ENCODE results near the gene TCF21. TPM values are rescaled to one million over a fixed set of nuclear protein-coding genes. Genes with fewer than 3 reads are reported as not detected.
"Not testable (repeated sequence)": the region's sequence is repeated elsewhere in the genome, so short reads cannot be mapped to it uniquely, and the experiment has no call there.

The TCF21 gene
- total RNA-seq, 4 donors from 2014 or later: 13.5 to 36.9 (median 22.2) TPM

DNA sequence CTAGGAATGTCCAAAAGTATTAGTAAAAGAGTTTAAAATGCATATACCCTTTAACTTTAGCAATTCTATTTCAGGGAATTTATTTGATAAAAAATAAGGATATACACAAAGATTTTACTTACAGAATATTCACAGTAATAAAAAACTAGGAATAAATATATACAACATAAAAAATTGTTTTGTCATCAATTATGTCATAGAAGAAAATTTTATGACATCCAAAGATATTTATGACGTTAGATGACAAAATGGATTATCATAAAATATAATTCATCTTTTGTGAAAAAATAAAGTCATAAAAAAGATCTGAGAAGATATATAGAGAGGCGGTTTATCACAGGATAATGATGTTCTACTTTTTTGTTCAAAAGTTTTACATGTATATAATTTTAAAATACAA lies 32.0 kb upstream of the TCF21 start:
- Histone ChIP-seq H3K4me1 (peaks cover 0 to 7% (median 0%) of the 10 kb centered on the region in 3 donors), H3K36me3 (no peaks in the 10 kb centered on the region), H3K9me3 (peaks cover 0 to 19% (median 0%) of the 10 kb centered on the region in 3 donors), H3K4me3 (no peak overlapping the region), H3K27me3 (peaks cover 25% of the 10 kb centered on the region), H3K27ac (no peak overlapping the region)
- TF ChIP-seq, protein P1, sequence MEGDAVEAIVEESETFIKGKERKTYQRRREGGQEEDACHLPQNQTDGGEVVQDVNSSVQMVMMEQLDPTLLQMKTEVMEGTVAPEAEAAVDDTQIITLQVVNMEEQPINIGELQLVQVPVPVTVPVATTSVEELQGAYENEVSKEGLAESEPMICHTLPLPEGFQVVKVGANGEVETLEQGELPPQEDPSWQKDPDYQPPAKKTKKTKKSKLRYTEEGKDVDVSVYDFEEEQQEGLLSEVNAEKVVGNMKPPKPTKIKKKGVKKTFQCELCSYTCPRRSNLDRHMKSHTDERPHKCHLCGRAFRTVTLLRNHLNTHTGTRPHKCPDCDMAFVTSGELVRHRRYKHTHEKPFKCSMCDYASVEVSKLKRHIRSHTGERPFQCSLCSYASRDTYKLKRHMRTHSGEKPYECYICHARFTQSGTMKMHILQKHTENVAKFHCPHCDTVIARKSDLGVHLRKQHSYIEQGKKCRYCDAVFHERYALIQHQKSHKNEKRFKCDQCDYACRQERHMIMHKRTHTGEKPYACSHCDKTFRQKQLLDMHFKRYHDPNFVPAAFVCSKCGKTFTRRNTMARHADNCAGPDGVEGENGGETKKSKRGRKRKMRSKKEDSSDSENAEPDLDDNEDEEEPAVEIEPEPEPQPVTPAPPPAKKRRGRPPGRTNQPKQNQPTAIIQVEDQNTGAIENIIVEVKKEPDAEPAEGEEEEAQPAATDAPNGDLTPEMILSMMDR (IDR thresholded peaks at IDR 0.05): no peak
- TF ChIP-seq POLR2A (IDR thresholded peaks at IDR 0.05) (no peak), POLR2AphosphoS5 (IDR thresholded peaks at IDR 0.05) (no peak), EP300 (IDR thresholded peaks at IDR 0.05) (no peak)
- ATAC-seq: no peak
- WGBS, 2 donors (ENCODE audit: low coverage in 1 of 2): 89 to 96% methylated on average over 2 of the region's 2 CpGs

GRCh38 chr6:133857696-133858095 lies 31.2 kb upstream of the TCF21 start:
- H3K27ac ChIP-seq: no peak overlapping the region
- TF ChIP-seq POLR2A (IDR thresholded peaks at IDR 0.05) (no peak), POLR2AphosphoS5 (IDR thresholded peaks at IDR 0.05) (no peak), EP300 (IDR thresholded peaks at IDR 0.05) (no peak)
- TF ChIP-seq, protein P1 (IDR thresholded peaks at IDR 0.05): no peak
- no peaks in the 10 kb centered on the region for H3K36me3 ChIP-seq
- ATAC-seq: no peak
- H3K9me3 ChIP-seq: peaks cover 0 to 27% (median 0%) of the 10 kb centered on the region in 3 donors
- no peak overlapping the region for H3K4me3 ChIP-seq
- H3K4me1 ChIP-seq: peaks cover 0 to 7% (median 0%) of the 10 kb centered on the region in 3 donors
- peaks cover 25% of the 10 kb centered on the region for H3K27me3 ChIP-seq

DNA sequence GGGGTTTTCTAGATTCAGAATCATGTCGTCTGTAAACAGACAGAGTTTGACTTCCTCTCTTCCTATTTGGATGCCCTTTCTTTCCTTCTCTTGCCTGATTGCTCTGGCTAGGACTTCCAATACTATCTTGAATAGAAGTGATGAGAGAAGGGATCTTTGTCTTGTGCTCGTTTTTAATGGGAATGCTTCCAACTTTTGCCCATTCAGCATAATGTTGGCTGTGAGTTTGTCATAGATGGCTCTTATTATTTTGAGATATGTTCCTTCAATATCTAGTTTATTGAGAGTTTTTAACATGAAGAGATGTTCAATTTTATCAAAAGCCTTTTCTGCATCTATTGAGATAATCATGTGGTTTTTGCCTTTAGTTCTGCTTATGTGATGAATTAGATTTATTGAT lies 27.6 kb upstream of the TCF21 start:
- not testable (repeated sequence) for H3K4me1 ChIP-seq, ATAC-seq, H3K27ac ChIP-seq, H3K36me3 ChIP-seq, H3K27me3 ChIP-seq, H3K4me3 ChIP-seq
- peaks cover 0 to 41% (median 0%) of the 10 kb centered on the region in 3 donors for H3K9me3 ChIP-seq
- WGBS, 2 donors (ENCODE audit: low coverage in 1 of 2): 83% methylated on average over 2 of the region's 2 CpGs; no CpG with 5 or more reads in 1 of the 2 donors

DNA sequence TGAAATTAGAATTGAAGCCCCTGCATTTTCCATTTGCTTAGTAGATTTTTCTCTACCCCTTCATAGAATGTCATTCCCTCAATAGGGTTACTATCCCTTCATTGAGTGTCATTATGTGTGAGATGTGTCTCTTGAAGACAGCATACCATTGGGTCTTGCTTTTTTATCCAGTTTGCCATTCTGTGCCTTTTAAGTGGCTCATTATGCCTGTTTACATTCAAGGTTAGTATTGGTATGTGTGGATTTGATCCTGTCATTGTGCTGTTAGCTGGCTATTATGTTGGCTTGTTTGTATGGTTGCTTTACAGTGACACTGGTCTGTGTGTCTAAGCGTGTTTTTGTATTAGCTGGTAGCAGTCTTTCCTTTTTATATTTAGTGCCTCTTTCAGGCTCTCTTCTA lies 25.7 kb upstream of the TCF21 start:
- Histone ChIP-seq H3K9me3 (peaks cover 0 to 41% (median 0%) of the 10 kb centered on the region in 3 donors), H3K27me3 (peaks cover 5% of the 10 kb centered on the region), H3K36me3 (no peaks in the 10 kb centered on the region), H3K27ac (no peak overlapping the region), H3K4me1 (no peaks in the 10 kb centered on the region), H3K4me3 (no peak overlapping the region)
- 91 to 100% methylated on average over 1 of the region's 1 CpG for WGBS, 2 donors (ENCODE audit: low coverage in 1 of 2)
- ATAC-seq: no peak
- no peak for TF ChIP-seq EP300 (IDR thresholded peaks at IDR 0.05)
- TF ChIP-seq POLR2AphosphoS5 (IDR thresholded peaks at IDR 0.05): no peak
- TF ChIP-seq, protein P1 (IDR thresholded peaks at IDR 0.05): no peak
- no peak for TF ChIP-seq POLR2A (IDR thresholded peaks at IDR 0.05)

DNA sequence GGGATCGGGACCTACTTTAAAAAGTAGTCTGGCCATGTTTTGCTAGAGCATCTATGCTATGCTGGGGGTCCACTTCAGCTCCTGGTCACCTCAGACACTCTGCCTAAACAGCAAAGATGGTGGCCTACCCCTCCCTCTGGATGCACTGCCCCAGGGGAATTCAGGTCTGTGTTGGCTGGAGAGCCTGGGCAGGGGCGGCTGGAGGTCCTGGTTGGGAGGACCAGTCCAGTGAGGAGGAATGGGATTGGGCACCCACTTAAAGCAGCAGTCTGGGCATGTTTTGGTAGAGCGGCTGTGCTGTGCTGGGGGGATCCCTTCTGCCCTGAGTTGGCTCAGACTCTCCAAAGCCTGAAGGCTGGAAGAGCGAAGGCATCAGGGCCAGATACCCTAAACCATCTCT lies 23.2 kb upstream of the TCF21 start:
- H3K9me3 ChIP-seq: peaks cover 0 to 33% (median 0%) of the 10 kb centered on the region in 3 donors
- H3K4me1 ChIP-seq: no peaks in the 10 kb centered on the region
- TF ChIP-seq, protein P1 (IDR thresholded peaks at IDR 0.05): no peak
- TF ChIP-seq EP300 (IDR thresholded peaks at IDR 0.05) (no peak), POLR2AphosphoS5 (IDR thresholded peaks at IDR 0.05) (no peak), POLR2A (IDR thresholded peaks at IDR 0.05) (no peak)
- no peaks in the 10 kb centered on the region for H3K36me3 ChIP-seq
- H3K27ac ChIP-seq: no peak overlapping the region
- no peak overlapping the region for H3K4me3 ChIP-seq
- peaks cover 5% of the 10 kb centered on the region for H3K27me3 ChIP-seq
- ATAC-seq: no peak
- WGBS, 2 donors (ENCODE audit: low coverage in 1 of 2): no CpG with 5 or more reads among the region's 4 CpGs

All from gastroesophageal sphincter (tissue), 4 donors.